Liver (tissue), 3 donors: ENCODE results near the gene S100A13.

Source experiments
- CTCF ChIP-seq: fragments of 150-350 bp; IDR thresholded peaks from 2 replicates; pipeline ENCODE4 v1.5.1; 2017; ENCODE audit warnings: improper control_type of control experiment, low read depth, low read length; ENCODE audit not compliant: missing input control
- EGR1 ChIP-seq, 2 donors: IDR thresholded peaks; 2 replicates each; pipeline ENCODE4 v1.6.1; 2016 to 2018; ENCODE audit warnings: antibody characterized with exemption in 2 of 2, low read depth in 2 of 2
- FOXA2 ChIP-seq: IDR thresholded peaks from 2 replicates; pipeline ENCODE4 v1.6.1; 2016; ENCODE audit warnings: antibody characterized with exemption
- GABPA ChIP-seq, 2 donors: IDR thresholded peaks in 1 of 2; conservative IDR thresholded peaks in 1 of 2; 2 replicates each; pipeline ENCODE4 v1.6.1; 2016; ENCODE audit warnings: antibody characterized with exemption in 2 of 2, mild to moderate bottlenecking in 1 of 2, moderate library complexity in 1 of 2
- HNF4A ChIP-seq, 2 donors: conservative IDR thresholded peaks; 2 replicates each; pipeline ENCODE4 v1.6.1; 2016; ENCODE audit warnings: antibody characterized with exemption in 2 of 2, mild to moderate bottlenecking in 2 of 2
- HNF4G ChIP-seq: IDR thresholded peaks from 2 replicates; pipeline ENCODE4 v1.6.1; 2016; ENCODE audit warnings: antibody characterized with exemption
- MAX ChIP-seq: IDR thresholded peaks from 2 replicates; pipeline ENCODE4 v1.6.1; 2016; ENCODE audit warnings: antibody characterized with exemption
- RAD21 ChIP-seq, 2 donors: IDR thresholded peaks; 2 replicates each; pipeline ENCODE4 v1.6.1; 2016; ENCODE audit warnings: antibody characterized with exemption in 2 of 2, mild to moderate bottlenecking in 2 of 2
- REST ChIP-seq: IDR thresholded peaks from 2 replicates; pipeline ENCODE4 v1.6.1; 2016; ENCODE audit warnings: antibody characterized with exemption, mild to moderate bottlenecking
- SP1 ChIP-seq: IDR thresholded peaks from 2 replicates; pipeline ENCODE4 v1.6.1; 2018; ENCODE audit warnings: antibody characterized with exemption, mild to moderate bottlenecking
- TAF1 ChIP-seq: conservative IDR thresholded peaks from 2 replicates; pipeline ENCODE4 v1.6.1; 2016; ENCODE audit warnings: antibody characterized with exemption, mild to moderate bottlenecking
- YY1 ChIP-seq: IDR thresholded peaks from 2 replicates; pipeline ENCODE4 v1.6.1; 2016; ENCODE audit warnings: antibody characterized with exemption, mild to moderate bottlenecking
- ZBTB33 ChIP-seq: IDR thresholded peaks from 2 replicates; pipeline ENCODE4 v1.6.1; 2016; ENCODE audit warnings: antibody characterized with exemption
- TF ChIP-seq, protein P1 (sequence below): IDR thresholded peaks from 2 replicates; pipeline ENCODE4 v1.6.1; 2016; ENCODE audit warnings: antibody characterized with exemption
- donor health status: healthy.
- donor health status: healthy.

DNA sequence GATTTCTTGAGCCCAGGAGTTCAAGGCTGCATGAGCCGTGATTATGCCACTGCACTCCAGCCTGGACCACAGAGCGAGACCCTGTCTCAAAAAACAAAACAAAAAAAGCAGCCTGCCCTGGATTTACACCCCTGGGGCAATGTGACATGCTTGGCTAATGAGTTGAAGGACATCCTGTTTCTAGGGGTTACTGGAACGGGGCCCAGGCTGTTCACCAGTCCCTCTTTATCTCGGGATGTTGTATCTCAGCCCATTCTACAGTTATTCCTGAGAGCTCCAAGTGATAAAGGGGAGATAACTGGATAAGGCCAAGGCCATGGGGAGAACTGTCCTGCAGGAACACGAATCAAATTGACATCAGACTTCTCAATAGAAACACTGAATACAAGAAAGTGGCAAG, 40.0 kb downstream of the S100A13 start:
- no peak for TF ChIP-seq CTCF
- TF ChIP-seq EGR1 (IDR thresholded peaks at IDR 0.05; ENCODE audit: low read depth in 2 of 2): no peak
- TF ChIP-seq MAX: no peak
- no peak for TF ChIP-seq YY1
- TF ChIP-seq ZBTB33: no peak
- no peak for TF ChIP-seq REST
- TF ChIP-seq FOXA2: no peak
- TF ChIP-seq RAD21 (IDR thresholded peaks at IDR 0.05): no peak
- TF ChIP-seq HNF4A (conservative IDR thresholded peaks at IDR 0.05): no peak
- no peak for TF ChIP-seq SP1
- TF ChIP-seq, protein P1, sequence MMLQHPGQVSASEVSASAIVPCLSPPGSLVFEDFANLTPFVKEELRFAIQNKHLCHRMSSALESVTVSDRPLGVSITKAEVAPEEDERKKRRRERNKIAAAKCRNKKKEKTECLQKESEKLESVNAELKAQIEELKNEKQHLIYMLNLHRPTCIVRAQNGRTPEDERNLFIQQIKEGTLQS: no peak
- no peak for TF ChIP-seq TAF1
- TF ChIP-seq GABPA (IDR thresholded peaks at IDR 0.05 in 1 of 2, conservative IDR thresholded peaks at IDR 0.05 in 1 of 2): no peak
- TF ChIP-seq HNF4G: no peak
